Natural killer cell (primary cell): ENCODE results near the gene PIGO. TPM values are rescaled to one million over a fixed set of nuclear protein-coding genes. Genes with fewer than 3 reads are reported as not detected.

Experiments used
- ATAC-seq, 3 donors: fragments of 150-1000 bp in 2 of 3; fragments of 200-7000 bp in 1 of 3; cut with Tn5 transposase; 1 replicate in 1 of 3; 2 replicates in 2 of 3; pipeline ENCODE4 v1.10.0; 2021; ENCODE audit warnings: mild to moderate bottlenecking in 2 of 3, moderate library complexity in 2 of 3
- DNase-seq, 2 donors: peaks; one replicate each; pipeline versions ENCODE4 v3.0.0 to v3.0.0-alpha.2; 2013 to 2021; ENCODE audit warnings: mixed read lengths in 1 of 2
- H3K27ac ChIP-seq: one replicate; pipeline ENCODE4 v1.5.1; 2013; ENCODE audit warnings: mild to moderate bottlenecking, low read length
- H3K27me3 ChIP-seq: one replicate; pipeline ENCODE4 v1.6.1; 2013; ENCODE audit warnings: low read length; ENCODE audit not compliant: control insufficient read depth, insufficient read depth
- H3K36me3 ChIP-seq: one replicate; pipeline ENCODE4 v1.6.1; 2013; ENCODE audit warnings: low read length; ENCODE audit not compliant: control insufficient read depth, insufficient read depth
- H3K4me1 ChIP-seq: one replicate; pipeline ENCODE4 v1.6.1; 2013; ENCODE audit warnings: low read length; ENCODE audit not compliant: control insufficient read depth, insufficient read depth
- H3K4me3 ChIP-seq: one replicate; pipeline ENCODE4 v1.5.1; 2013; ENCODE audit warnings: low read length
- H3K9me3 ChIP-seq: one replicate; pipeline ENCODE4 v1.6.1; 2013; ENCODE audit warnings: low read length; ENCODE audit not compliant: control insufficient read depth, insufficient read depth
- H3K27ac Mint-ChIP-seq, 2 donors: one replicate each; pipeline ENCODE4 v1.8.0; 2022; ENCODE audit warnings: mild to moderate bottlenecking in 2 of 2, mixed read lengths in 2 of 2, moderate library complexity in 1 of 2
- H3K27me3 Mint-ChIP-seq, 2 donors: one replicate each; pipeline ENCODE4 v1.8.0; 2022; ENCODE audit warnings: low read depth in 2 of 2, mixed read lengths in 2 of 2
- H3K36me3 Mint-ChIP-seq: one replicate; pipeline ENCODE4 v1.8.0; 2022; ENCODE audit warnings: mixed read lengths
- H3K4me1 Mint-ChIP-seq, 2 donors: one replicate each; pipeline ENCODE4 v1.8.0; 2022; ENCODE audit warnings: mixed read lengths in 2 of 2
- H3K4me3 Mint-ChIP-seq: one replicate; pipeline ENCODE4 v1.8.0; 2022; ENCODE audit warnings: mild to moderate bottlenecking, moderate library complexity, mixed read lengths
- H3K9me3 Mint-ChIP-seq, 2 donors: one replicate each; pipeline ENCODE4 v1.8.0; 2022; ENCODE audit warnings: mixed read lengths in 2 of 2
- CTCF ChIP-seq: fragments of 200-600 bp; IDR thresholded peaks from one replicate; pipeline ENCODE4 v1.8.0; 2022; ENCODE audit warnings: antibody characterized with exemption
- WGBS: methylation state at CpG from one replicate; pipeline ENCODE4 v1.1.7; 2013; ENCODE audit warnings: missing lambda C conversion rate; ENCODE audit not compliant: insufficient coverage; 5-methylcytosine and 5-hydroxymethylcytosine counted together
- intact Hi-C: fragments of 100-400 bp; cut with micrococcal nuclease; formaldehyde crosslinking; loops from one replicate; pipeline ENCODE4 v1.14.2; 2022
- total RNA-seq, 4 donors: library from RNA; stranded (reverse); fragments of 120-200 nt in 1 of 4; gene quantifications; one replicate each; pipeline versions ENCODE4 v1.2.3 to v1.2.4, GENCODE V29; 2013 to 2022

Gene PIGO
- total RNA-seq, 3 donors from 2014 or later (not counting 1 experiment from before 2014, with no cell fraction given), result 23.6 to 28.2 (median 27.7) TPM

- DNase-seq (no peak), ATAC-seq (peak in 1 of 3 donors; percentile 3)
- Histone ChIP-seq H3K4me3 (peak overlapping the region; percentile 67), H3K9me3 (no peaks in the 10 kb centered on the region), H3K36me3 (no peaks in the 10 kb centered on the region), H3K27ac (peak overlapping the region; percentile 79), H3K27me3 (no peaks in the 10 kb centered on the region), H3K4me1 (peaks cover 46% of the 10 kb centered on the region)
- peaks cover 0 to 8% of the 10 kb centered on the region in 2 donors for H3K27me3 Mint-ChIP-seq
- no peaks in the 10 kb centered on the region for H3K36me3 Mint-ChIP-seq
- no peaks in the 10 kb centered on the region for H3K9me3 Mint-ChIP-seq
- peak overlapping the region; percentile 97 for H3K4me3 Mint-ChIP-seq
- 1% methylated on average over 12 of the region's 12 CpGs for WGBS
- peaks cover 43 to 50% of the 10 kb centered on the region in 2 donors for H3K4me1 Mint-ChIP-seq
- no peak for TF ChIP-seq CTCF
- peak overlapping the region; percentile 92 to 95 for H3K27ac Mint-ChIP-seq
- intact Hi-C loops, result loop anchor here (1.0 to 10.0 kb wide), 7 partner anchors 13 to 698 kb away; partner anchors contain the start of genes HINT2, SPAG8, STOML2 and UNC13B
These were observed 20.1 kb upstream of the PIGO start for GRCh38 chr9:35116539-35116897.

DNA sequence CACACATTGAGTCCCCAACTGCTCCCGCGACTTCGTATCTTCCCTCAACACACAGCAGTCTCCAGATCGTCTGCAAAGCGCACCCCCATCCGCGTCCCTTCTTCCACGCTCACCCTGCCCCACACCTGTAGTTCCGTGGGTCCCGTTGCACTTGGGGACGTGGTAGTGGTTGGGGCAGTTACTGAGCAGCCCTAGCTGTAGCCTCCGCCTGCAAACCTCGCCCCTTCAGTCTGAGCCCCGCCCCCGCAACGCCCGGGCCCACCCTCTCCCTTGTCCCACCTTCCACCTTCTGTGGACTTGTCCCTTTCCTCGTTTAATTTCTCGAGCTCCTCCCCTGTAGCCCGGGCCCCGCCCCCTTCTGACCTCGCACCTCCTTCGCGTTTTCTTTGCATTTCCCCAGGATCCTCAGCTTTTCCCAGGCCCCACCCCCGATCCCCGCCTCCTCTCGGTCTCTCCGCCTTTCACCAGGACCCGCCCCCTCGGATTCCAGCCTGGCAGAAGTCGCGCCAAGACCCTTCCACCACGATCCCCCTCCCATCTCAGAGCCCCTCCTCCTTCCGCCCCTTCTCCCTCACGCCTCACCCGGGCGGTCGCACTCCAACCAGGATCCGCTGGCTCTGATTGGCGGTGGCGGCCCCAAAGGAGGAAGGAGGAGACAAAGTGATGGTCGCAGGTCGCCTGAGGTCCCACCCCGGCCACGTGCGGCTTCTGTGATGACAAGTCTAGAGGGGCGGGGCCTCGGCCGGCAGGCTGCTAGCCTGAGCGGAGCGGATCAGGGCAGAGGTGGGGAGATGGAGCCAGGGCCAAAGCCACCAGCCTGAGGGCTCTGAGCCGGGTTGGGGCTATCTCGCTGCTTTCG, 19.5 kb upstream of the PIGO start, which contains the start of gene ATOSB:
Gene ATOSB (minus strand): TSS at position 183 of the 859 bp plus-strand sequence. CDS start 7,588 bp downstream, outside the sequence.
- Histone ChIP-seq H3K36me3 (no peaks in the 10 kb centered on the region), H3K4me1 (peaks cover 49% of the 10 kb centered on the region), H3K27ac (peak within 1 kb of the TSS; percentile 79), H3K9me3 (no peaks in the 10 kb centered on the region), H3K27me3 (no peaks in the 10 kb centered on the region), H3K4me3 (peak within 1 kb of the TSS; percentile 67)
- Mint-ChIP-seq H3K27ac (peak within 1 kb of the TSS; percentile 92 to 95), H3K9me3 (no peaks in the 10 kb centered on the region), H3K27me3 (peaks cover 0 to 2% of the 10 kb centered on the region in 2 donors), H3K4me3 (peak within 1 kb of the TSS; percentile 97), H3K36me3 (no peaks in the 10 kb centered on the region), H3K4me1 (peaks cover 45 to 57% of the 10 kb centered on the region in 2 donors)
- no peak for TF ChIP-seq CTCF
- ATAC-seq (peak; percentile 58 to 82 (median 68)), DNase-seq (peak; percentile 93 to 95)
- intact Hi-C loops, result loop anchor here (1.0 to 10.0 kb wide), 9 partner anchors 13 to 699 kb away; partner anchors contain the start of genes HINT2, SPAG8, STOML2 and TESK1
- under 1% methylated on average over 51 of the region's 54 CpGs for WGBS

DNA sequence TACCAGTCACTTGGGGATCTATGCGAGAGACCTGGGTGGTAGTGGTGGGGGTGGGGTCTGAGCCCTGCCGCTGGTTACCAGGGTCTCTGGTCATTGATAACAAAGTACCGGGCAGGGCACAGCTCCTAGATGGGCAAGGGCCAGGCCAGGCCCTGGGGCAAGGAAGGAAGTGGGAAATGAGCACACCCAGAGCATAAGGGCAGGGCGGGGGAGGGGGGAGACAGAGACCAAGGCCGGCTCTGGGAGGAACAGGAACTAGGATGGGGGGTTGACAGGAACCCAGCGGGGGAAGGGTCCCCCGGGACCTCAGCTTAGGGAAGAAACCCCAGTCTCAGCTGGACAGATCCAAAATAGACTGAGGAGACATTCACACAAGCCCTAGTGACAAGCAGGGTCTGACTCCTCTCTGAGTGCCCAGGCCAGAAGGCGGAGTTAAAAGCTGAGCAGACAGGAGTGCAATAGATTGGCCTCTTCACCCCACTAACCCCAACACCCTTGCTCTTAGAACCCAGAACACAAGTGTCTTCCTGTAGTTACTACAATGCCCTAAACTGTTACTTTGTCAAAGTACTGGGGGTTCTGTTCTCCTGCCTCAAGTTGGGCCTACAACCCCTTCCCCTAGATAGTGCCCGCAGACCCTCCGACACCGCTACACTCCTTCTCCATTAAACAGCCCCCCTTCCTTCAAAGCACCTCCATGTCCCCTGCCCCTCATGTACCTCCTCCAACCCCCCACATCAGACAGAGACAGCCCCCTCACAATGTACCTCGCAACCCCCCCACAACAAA, 18.6 kb upstream of the PIGO start:
- peak overlapping the region; percentile 92 to 95 for H3K27ac Mint-ChIP-seq
- ATAC-seq (peak in 1 of 3 donors; percentile 14), DNase-seq (peak; percentile 46 to 66)
- H3K4me3 Mint-ChIP-seq, result peak overlapping the region; percentile 97
- peaks cover 58% of the 10 kb centered on the region for H3K4me1 ChIP-seq
- no peaks in the 10 kb centered on the region for H3K9me3 ChIP-seq
- no peaks in the 10 kb centered on the region for H3K36me3 Mint-ChIP-seq
- no peaks in the 10 kb centered on the region for H3K9me3 Mint-ChIP-seq
- intact Hi-C loops, result loop anchor here (1.0 to 10.0 kb wide), 4 partner anchors 43 to 700 kb away; partner anchors contain the start of genes HINT2, SPAG8, TESK1 and UNC13B
- peaks cover 52 to 65% of the 10 kb centered on the region in 2 donors for H3K4me1 Mint-ChIP-seq
- H3K27me3 Mint-ChIP-seq, result no peaks in the 10 kb centered on the region
- no peaks in the 10 kb centered on the region for H3K36me3 ChIP-seq
- TF ChIP-seq CTCF, result no peak
- H3K27me3 ChIP-seq, result no peaks in the 10 kb centered on the region
- H3K4me3 ChIP-seq, result peak overlapping the region; percentile 67
- WGBS, result 5% methylated on average over 12 of the region's 12 CpGs
- H3K27ac ChIP-seq, result peak overlapping the region; percentile 79
